Omental fat pad (tissue), 4 donors: ENCODE results near the gene RSPH9. TPM values are rescaled to one million over a fixed set of nuclear protein-coding genes. Genes with fewer than 3 reads are reported as not detected.

Experiments
- ATAC-seq: fragments of 150-250 bp; one replicate; pipeline ENCODE4 v1.9.1; 2016; ENCODE audit warnings: mild to moderate bottlenecking, moderate library complexity; ENCODE audit not compliant: low FRiP score
- DNase-seq: peaks from one replicate; pipeline ENCODE4 v3.0.0-alpha.2; 2019; ENCODE audit warnings: low spot score
- total RNA-seq, 4 donors: library from RNA; depleted of rRNA; stranded (reverse); fragments of >200 nt; gene quantifications; one replicate each; pipeline ENCODE4 v1.1.0, GENCODE V29; 2016
- TF ChIP-seq, protein P1 (sequence below), 3 donors: fragments of 450-650 bp; IDR thresholded peaks; one replicate each; pipeline ENCODE4 v1.5.1; 2016 to 2017; ENCODE audit warnings: antibody characterized with exemption in 3 of 3, mild to moderate bottlenecking in 3 of 3, moderate library complexity in 2 of 3

RSPH9 gene
- total RNA-seq, 4 donors from 2014 or later = 0.09 to 0.44 TPM; not detected in 2

DNA sequence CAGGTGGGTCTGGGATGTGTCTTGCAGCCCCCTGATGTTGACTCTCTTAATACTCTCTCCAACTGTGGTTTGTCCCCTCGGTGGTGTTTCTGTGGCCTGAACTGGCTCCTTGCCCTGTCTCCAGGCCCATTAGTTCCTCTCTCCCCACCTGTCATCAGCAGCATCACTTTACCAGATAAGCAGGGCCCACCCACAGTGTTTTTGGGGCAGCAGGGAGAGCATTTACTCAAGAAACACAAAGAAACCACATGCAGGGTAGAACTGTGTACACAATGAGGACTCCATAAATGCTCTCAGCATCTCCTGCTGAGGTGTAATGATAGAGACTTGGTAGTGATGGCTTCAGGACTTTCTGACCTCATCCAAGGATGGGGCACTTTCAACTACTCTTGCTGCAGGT, 62.9 kb downstream of the RSPH9 start:
- no peak for ATAC-seq
- TF ChIP-seq, protein P1, sequence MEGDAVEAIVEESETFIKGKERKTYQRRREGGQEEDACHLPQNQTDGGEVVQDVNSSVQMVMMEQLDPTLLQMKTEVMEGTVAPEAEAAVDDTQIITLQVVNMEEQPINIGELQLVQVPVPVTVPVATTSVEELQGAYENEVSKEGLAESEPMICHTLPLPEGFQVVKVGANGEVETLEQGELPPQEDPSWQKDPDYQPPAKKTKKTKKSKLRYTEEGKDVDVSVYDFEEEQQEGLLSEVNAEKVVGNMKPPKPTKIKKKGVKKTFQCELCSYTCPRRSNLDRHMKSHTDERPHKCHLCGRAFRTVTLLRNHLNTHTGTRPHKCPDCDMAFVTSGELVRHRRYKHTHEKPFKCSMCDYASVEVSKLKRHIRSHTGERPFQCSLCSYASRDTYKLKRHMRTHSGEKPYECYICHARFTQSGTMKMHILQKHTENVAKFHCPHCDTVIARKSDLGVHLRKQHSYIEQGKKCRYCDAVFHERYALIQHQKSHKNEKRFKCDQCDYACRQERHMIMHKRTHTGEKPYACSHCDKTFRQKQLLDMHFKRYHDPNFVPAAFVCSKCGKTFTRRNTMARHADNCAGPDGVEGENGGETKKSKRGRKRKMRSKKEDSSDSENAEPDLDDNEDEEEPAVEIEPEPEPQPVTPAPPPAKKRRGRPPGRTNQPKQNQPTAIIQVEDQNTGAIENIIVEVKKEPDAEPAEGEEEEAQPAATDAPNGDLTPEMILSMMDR (IDR thresholded peaks at IDR 0.05) = no peak
- no peak for DNase-seq

DNA sequence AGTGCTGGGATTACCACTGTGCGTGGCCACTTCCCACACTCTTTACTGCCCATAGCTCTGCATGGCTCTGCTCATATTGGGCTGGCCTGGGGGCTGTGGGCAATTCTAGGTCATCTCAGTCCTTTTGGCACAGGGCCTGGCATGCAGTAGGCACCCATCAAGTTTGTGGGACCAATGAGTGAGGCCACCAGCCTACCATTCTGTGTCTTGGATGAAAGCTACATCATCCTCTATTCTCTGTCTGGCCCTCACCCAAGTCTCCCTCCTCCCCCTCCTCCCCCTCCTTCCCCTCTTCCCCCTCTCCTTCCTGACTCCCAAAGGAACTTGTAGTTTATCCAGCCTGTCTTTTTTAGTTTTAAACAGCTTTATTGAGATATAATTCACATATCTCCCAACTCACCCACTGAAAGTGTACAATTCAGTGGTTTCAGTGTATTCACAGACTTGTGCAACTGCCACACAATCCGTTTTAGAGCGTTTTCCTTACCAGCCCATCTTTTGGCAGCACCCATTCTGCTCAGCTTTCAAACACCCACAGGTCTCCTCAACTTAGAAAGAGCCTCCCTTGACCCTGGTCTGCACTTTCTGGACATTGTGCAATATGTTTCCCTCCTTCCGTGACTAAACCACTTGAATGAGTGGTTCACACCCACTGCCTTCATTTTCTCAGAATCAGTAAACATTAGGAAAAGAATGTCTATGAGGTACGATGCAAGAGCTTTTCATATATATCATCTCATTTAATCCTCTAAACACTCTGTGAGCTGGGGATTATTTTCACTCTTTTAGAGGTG, 64.2 kb downstream of the RSPH9 start:
- TF ChIP-seq, protein P1 (IDR thresholded peaks at IDR 0.05) = no peak
- DNase-seq = no peak

DNA sequence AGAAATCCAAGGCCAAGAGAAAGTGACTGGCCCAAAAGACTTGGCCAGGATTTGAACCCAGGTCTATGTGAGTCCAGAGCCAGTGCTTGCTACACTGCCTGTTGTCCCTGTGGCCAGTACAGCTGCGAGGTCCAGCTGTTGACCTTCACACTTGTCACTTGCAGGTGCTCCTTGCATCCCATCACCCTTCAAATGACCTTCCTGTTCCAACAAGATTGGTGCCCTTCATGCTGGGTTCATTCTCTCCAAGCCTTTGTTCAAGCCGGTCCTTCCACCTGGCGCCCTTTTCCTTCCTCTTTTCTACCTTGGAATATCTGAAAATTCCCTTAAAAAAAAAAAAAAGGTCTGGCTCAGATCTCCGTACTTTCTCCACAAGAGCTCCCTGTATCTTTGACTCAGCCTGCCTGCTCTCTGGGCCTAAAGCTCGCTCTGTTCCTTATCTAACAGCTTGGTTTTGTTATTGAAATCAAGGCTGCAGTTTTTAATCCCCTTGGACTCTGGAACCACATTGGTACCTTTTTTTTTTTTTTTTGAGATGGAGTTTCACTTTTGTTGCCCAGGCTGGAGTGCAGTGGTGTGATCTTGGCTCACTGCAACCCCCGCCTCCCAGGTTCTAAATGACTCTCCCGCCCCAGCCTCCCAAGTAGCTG, 64.9 kb downstream of the RSPH9 start:
- DNase-seq (no peak), ATAC-seq (no peak)
- TF ChIP-seq, protein P1 (IDR thresholded peaks at IDR 0.05) = no peak

More for the DNA sequence above, 64.2 kb downstream of the RSPH9 start:
- peak; percentile 93 for ATAC-seq

DNA sequence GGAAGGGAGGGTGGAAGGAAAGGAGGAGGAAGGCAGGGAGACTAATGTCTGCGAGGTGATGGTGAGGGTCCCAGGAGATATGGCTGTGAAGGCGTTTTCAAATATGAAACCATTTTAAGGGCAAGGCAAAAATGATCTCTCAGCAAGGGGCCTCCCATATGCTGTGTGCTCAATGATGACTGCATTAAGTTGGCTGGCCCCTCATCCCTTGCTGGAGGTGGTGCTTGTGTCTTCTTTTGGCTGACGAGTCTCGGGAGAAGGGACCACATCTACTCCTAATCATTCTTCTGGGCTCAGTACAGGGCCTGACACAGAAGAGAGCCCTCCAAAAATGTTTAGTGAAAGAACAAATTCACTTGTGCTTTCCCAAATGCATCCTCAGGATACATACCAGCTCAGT, 65.7 kb downstream of the RSPH9 start:
- DNase-seq (no peak), ATAC-seq (no peak)
- TF ChIP-seq, protein P1 (IDR thresholded peaks at IDR 0.05) = no peak

DNA sequence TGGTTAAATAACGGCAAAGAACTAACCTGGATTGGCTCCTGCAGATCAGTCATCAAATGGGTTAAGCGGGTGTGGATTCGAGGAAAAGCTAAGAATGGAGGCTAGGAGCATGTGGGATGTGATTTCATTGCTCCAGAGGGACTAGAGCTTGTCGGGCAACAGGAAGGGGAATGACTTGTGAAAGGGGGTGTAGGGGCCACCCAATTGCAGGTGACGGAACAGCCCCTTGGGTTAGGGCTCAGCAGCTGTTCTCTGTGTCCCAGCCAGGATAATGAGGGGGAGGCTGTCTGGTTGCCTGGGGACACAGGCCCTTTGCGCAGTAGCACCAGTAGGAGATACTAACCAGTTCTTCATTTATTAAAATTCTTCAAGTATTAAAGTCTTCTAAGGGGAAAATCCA, 67.7 kb downstream of the RSPH9 start:
- DNase-seq (no peak), ATAC-seq (no peak)
- TF ChIP-seq, protein P1 (IDR thresholded peaks at IDR 0.05) = no peak

DNA sequence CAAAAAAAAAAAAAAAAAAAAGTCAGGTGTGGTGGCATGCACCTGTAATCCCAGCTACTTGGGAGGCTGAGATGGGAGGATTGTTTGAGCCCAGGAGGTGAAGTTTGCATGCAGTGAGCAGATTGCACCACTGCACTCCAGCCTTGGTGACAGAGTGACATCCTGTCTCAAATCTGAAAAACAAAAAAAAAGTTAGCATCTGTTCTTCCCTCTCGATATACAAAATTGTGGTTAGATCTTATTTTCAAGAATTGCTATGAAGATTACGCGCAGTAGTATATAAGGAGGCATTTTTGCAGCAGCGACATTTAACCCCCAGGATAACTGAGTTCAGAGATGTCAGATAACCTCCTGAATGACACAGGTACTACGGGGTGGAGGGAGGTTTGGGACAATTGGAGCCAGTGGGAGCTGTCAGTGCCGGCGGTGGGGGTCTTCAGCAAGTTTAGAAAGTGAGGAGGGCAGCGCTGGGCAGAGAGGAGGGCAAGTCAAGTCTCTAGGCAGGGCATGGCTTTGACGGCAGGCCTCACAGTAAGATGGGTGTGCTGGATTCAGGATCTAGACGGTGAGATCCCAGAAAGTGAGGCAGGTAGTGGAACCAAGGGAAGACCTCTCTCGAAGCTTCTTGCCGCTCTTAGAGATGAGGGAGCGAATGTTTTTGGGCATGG, 68.9 kb downstream of the RSPH9 start:
- TF ChIP-seq, protein P1 (IDR thresholded peaks at IDR 0.05) = no peak
- DNase-seq (no peak), ATAC-seq (no peak)
